Endothelial cell (in vitro differentiated cells): Measurements from ENCODE around the gene RNU4-1. TPM values are rescaled to one million over a fixed set of nuclear protein-coding genes. Genes with fewer than 3 reads are reported as not detected.
"Not testable (repeated sequence)": the region's sequence is repeated elsewhere in the genome, so short reads cannot be mapped to it uniquely, and the experiment has no call there.

Source experiments
- DNase-seq: peaks from one replicate; pipeline ENCODE4 v3.0.0; 2021; ENCODE audit warnings: low spot score
- H3K27ac Mint-ChIP-seq: one replicate; pipeline ENCODE4 v1.8.0; 2021; ENCODE audit warnings: mixed read lengths, inconsistent platforms; ENCODE audit not compliant: unreplicated experiment
- H3K27me3 Mint-ChIP-seq: one replicate; pipeline ENCODE4 v1.8.0; 2021; ENCODE audit warnings: mild to moderate bottlenecking, moderate library complexity, mixed read lengths, inconsistent platforms; ENCODE audit not compliant: unreplicated experiment
- H3K36me3 Mint-ChIP-seq: one replicate; pipeline ENCODE4 v1.8.0; 2021; ENCODE audit warnings: mild to moderate bottlenecking, low read depth, mixed read lengths, inconsistent platforms; ENCODE audit not compliant: unreplicated experiment
- H3K4me1 Mint-ChIP-seq: one replicate; pipeline ENCODE4 v1.8.0; 2021; ENCODE audit warnings: mild to moderate bottlenecking, mixed read lengths, inconsistent platforms; ENCODE audit not compliant: unreplicated experiment
- H3K4me3 Mint-ChIP-seq: one replicate; pipeline ENCODE4 v1.8.0; 2021; ENCODE audit warnings: mild to moderate bottlenecking, mixed read lengths, inconsistent platforms; ENCODE audit not compliant: unreplicated experiment
- H3K9me3 Mint-ChIP-seq: one replicate; pipeline ENCODE4 v1.8.0; 2021; ENCODE audit warnings: mixed read lengths, inconsistent platforms; ENCODE audit not compliant: unreplicated experiment
- total RNA-seq: library from RNA; stranded (reverse); fragmentation: NEBNext Ultra II Directional; extraction: Animal tissue kit (Norgen Biotek cat#: 25700); gene quantifications from one replicate; pipeline ENCODE4 v1.2.1, GENCODE V29; 2021; ENCODE audit not compliant: unreplicated experiment
- TF ChIP-seq, protein P1 (sequence below): fragments of 200-600 bp; sonication (generic); IDR thresholded peaks from one replicate; pipeline ENCODE4 v1.5.0; 2021; ENCODE audit warnings: antibody characterized with exemption; ENCODE audit not compliant: unreplicated experiment

RNU4-1 gene
- total RNA-seq, 1 donor from 2014 or later, result 6,066 TPM

- DNase-seq, result no peak
- H3K9me3 Mint-ChIP-seq, result no peaks in the 10 kb centered on the region
- TF ChIP-seq, protein P1, sequence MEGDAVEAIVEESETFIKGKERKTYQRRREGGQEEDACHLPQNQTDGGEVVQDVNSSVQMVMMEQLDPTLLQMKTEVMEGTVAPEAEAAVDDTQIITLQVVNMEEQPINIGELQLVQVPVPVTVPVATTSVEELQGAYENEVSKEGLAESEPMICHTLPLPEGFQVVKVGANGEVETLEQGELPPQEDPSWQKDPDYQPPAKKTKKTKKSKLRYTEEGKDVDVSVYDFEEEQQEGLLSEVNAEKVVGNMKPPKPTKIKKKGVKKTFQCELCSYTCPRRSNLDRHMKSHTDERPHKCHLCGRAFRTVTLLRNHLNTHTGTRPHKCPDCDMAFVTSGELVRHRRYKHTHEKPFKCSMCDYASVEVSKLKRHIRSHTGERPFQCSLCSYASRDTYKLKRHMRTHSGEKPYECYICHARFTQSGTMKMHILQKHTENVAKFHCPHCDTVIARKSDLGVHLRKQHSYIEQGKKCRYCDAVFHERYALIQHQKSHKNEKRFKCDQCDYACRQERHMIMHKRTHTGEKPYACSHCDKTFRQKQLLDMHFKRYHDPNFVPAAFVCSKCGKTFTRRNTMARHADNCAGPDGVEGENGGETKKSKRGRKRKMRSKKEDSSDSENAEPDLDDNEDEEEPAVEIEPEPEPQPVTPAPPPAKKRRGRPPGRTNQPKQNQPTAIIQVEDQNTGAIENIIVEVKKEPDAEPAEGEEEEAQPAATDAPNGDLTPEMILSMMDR, result no peak
- H3K27ac Mint-ChIP-seq, result peak overlapping the region; percentile 34
- H3K36me3 Mint-ChIP-seq, result peaks cover 17% of the 10 kb centered on the region
- peak overlapping the region; percentile 26 for H3K4me3 Mint-ChIP-seq
- H3K4me1 Mint-ChIP-seq, result peaks cover 79% of the 10 kb centered on the region
- peaks cover 4% of the 10 kb centered on the region for H3K27me3 Mint-ChIP-seq
These were observed 34.6 kb downstream of the RNU4-1 start for GRCh38 chr12:120258323-120258896.

- H3K9me3 Mint-ChIP-seq, result no peaks in the 10 kb centered on the region
- H3K27ac Mint-ChIP-seq, result peak overlapping the region; percentile 78
- no peak overlapping the region for H3K4me3 Mint-ChIP-seq
- H3K4me1 Mint-ChIP-seq, result peaks cover 78% of the 10 kb centered on the region
- H3K36me3 Mint-ChIP-seq, result peaks cover 13% of the 10 kb centered on the region
- no peak for DNase-seq
- TF ChIP-seq, protein P1, result no peak
- peaks cover 1% of the 10 kb centered on the region for H3K27me3 Mint-ChIP-seq
These were observed 35.8 kb downstream of the RNU4-1 start for GRCh38 chr12:120257041-120257821.

DNA sequence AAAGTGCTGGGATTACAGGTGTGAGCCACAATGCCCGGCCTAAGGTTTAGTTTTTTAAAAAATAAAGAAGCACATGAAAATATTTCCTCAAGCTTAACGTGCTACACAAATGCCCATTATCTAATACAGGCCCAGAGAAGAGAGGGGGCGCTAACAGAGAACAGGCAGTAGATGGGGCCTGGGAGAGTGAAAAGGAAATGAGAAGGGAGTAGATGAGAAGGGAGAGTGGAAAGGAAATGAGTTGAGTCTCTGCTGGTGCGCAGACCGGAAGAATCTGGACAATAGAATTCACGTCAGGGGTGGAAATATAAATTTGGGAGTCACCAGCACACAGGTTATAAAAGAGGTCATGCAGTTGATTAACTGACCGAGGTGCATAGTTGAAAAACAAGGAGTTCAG is 38.2 kb downstream of the RNU4-1 start:
- Mint-ChIP-seq H3K4me3 (peak overlapping the region; percentile 37), H3K36me3 (peaks cover 17% of the 10 kb centered on the region), H3K27ac (peak overlapping the region; percentile 95), H3K4me1 (peaks cover 74% of the 10 kb centered on the region), H3K27me3 (peaks cover 1% of the 10 kb centered on the region), H3K9me3 (no peaks in the 10 kb centered on the region)
- TF ChIP-seq, protein P1, result peak; percentile 8
- DNase-seq, result no peak

GRCh38 chr12:120253313-120253712 is 39.7 kb downstream of the RNU4-1 start:
- Mint-ChIP-seq H3K4me1 (peaks cover 77% of the 10 kb centered on the region), H3K36me3 (peaks cover 20% of the 10 kb centered on the region), H3K27ac (peak overlapping the region; percentile 75)
- DNase-seq, H3K27me3 Mint-ChIP-seq, H3K4me3 Mint-ChIP-seq, H3K9me3 Mint-ChIP-seq: not testable (repeated sequence)

DNA sequence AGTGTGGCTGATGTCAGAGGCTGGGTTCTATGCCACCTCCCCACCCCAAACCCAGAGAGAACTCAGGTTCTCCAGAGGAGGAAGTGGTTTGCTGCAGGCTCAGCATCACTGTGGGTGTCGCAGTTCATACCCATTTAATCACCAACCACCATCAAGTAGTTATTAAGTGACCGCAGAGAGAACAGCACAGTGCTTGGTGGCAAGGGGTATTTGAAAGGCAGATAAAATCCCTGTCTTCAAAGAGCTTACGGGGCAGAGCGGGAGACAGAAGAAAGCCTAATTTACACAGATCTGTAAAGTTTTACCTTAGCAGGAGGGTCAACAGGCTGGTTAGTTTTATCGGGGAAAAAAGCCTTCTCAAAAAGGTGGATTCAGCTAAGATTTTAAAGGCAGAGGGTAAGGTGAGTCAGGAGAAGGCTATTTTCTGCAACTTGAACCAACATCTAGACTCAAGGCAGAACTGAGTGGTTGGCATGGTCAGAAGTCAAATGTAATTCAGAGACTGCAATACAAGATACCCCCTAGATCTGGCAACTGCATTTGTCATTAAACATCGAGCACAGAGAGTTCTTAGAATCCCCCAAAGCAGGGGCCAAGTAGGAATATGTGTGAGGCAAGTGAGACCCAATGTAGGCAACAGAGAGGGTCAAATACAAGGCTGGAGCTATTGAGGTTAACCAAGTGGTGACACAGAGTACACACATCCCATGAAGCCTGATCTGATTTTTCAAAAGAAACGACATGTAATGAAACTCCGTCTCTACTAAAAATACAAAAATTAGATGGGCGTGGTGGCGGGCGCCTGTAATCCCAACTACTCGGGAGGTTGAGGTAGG is 40.7 kb downstream of the RNU4-1 start:
- DNase-seq, result no peak
- TF ChIP-seq, protein P1, result no peak
- Mint-ChIP-seq H3K4me3 (peak overlapping the region; percentile 12), H3K9me3 (no peaks in the 10 kb centered on the region), H3K27ac (peak overlapping the region; percentile 69), H3K4me1 (peaks cover 77% of the 10 kb centered on the region), H3K27me3 (peaks cover 5% of the 10 kb centered on the region), H3K36me3 (peaks cover 27% of the 10 kb centered on the region)

- DNase-seq, H3K27me3 Mint-ChIP-seq, H3K4me3 Mint-ChIP-seq, H3K9me3 Mint-ChIP-seq: not testable (repeated sequence)
- peaks cover 76% of the 10 kb centered on the region for H3K4me1 Mint-ChIP-seq
- peak overlapping the region; percentile 43 for H3K27ac Mint-ChIP-seq
- peaks cover 27% of the 10 kb centered on the region for H3K36me3 Mint-ChIP-seq
These were observed 41.5 kb downstream of the RNU4-1 start for GRCh38 chr12:120251364-120252070.
